HG03135 (cell line): ENCODE results near the gene DOC2A.
A peak's percentile ranks its signal among the peaks of the same experiment; 100 is the strongest.
"Not testable (repeated sequence)": the region's sequence is repeated elsewhere in the genome, so short reads cannot be mapped to it uniquely, and the experiment has no call there.

Source experiments
- ATAC-seq: cut with Tn5 transposase; IDR thresholded peaks from one replicate; pipeline ENCODE4 v1.9.1; 2021; ENCODE audit warnings: mild to moderate bottlenecking, moderate library complexity; ENCODE audit not compliant: unreplicated experiment

DOC2A gene

DNA sequence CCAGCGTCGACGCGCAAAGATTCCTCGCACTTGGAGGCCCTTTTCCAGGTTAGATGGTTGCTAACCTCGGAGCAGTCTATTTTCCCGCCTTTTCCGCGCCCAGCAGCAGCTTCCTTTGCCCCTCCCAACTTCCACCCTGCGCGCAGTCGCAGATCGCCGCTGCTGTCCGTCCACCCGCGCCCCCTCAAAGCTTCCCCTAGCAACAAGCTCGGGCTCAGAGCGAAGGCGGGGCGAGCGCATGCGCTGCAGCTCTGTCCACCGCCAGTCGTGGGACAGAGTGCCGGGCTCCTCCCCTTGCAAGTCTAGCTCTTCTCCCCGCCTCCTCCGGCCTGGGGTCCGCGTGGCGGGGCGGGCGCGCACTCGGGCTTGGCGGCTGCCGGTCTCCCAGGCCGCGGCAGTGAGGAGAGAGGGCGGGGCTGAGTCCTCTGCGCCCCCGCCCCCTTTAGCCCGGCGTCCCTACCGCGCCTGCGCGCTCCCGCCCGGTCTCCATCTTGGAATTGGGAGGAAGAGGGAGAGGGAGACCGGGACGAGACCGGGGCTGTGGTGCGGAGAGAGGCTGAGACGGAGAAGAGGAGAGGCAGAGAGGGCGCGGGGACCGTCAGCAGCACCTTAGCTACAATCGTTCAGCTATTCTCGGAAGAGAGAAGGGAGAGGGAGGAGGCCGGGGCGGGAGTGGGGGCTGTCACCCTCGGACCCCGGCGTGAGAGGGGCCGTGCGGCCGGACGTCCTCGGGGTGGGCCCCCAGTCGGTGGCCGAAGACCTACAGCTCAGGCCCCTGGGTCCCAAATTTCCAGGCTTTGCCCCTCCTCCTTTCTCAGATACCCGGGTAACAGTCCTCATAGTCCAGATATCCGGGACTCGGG lies 37.2 kb downstream of the DOC2A start, which contains the start of gene TAOK2:
TSS of gene TAOK2 (plus strand) at position 485 of the 863 bp plus-strand sequence. CDS start 3,905 bp downstream, outside the sequence.
- ATAC-seq: peak; percentile 96

DNA sequence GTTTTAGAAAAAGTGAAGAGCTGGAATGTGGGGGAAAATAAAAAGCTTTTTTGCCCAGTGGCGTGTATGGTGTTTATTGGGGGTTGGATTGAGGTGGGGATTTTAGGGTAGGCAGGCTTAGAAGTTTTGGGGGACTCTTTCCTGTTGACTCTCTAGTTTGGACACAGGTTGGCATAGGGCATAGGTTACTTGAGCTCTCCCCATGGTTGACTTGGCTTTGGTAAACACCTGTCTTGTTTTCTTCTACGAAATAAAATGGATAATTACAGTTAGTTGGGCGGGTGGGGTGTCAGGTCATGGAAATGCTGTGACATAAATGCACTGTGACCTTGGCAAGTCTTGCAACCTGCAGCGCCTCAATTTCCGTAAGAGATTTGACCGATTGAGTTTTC lies 37.8 kb downstream of the DOC2A start:
- no peak for ATAC-seq

DNA sequence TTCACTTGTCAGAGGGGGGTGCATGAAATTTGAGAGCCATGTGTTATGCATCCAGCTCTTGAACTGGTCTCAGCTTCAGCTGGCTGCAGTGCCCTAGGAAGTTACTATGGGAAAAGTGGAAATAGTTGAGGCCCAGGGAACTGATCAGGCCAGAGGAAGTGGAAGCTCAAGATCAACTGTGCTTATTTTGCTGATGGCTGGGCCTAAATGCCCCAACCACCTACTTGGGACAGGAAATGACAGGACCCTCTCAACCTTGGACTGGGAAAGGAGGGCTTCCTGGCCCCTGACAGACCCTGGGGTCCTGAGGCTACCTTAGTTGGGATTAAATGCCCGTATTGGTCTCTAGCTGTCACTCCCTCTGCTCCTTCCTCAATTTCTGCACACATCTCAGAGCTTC lies 38.3 kb downstream of the DOC2A start:
- no peak for ATAC-seq

DNA sequence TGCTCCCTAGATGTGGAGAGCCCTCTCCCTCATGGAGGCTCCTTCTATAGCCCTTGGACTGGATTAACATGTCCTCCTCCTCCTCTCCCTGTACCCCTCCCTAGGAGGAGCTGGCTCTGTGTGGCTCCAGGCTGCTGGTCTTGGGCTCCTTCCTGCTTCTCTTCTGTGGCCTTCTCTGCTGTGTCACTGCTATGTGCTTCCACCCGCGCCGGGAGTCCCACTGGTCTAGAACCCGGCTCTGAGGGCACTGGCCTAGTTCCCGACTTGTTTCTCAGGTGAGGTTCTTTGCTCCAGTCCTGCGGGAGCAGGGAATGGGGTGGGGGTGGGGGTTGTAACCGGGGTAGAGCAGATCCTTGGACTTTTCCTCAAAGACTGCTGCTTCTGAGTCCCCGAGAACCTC lies 39.5 kb downstream of the DOC2A start:
- ATAC-seq: no peak

DNA sequence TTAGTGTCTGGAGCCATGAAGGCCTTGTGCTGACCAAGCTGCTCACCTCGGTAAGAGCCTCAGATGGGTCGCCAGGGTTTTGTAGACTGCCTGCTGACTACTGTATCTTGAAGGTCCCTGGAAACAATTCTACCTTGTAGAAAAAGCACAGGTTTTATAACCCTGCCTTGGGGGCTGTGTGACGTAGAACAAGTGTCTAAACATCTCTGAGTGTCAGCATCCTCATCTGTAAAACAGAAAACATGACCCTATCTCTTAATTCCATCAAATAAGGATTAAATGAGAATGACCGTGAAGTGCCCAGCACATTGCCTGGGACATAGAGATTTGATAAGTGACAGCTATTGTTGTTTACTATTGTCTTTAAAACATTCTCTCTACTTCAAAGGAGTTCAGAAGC lies 42.6 kb downstream of the DOC2A start:
- ATAC-seq: no peak

DNA sequence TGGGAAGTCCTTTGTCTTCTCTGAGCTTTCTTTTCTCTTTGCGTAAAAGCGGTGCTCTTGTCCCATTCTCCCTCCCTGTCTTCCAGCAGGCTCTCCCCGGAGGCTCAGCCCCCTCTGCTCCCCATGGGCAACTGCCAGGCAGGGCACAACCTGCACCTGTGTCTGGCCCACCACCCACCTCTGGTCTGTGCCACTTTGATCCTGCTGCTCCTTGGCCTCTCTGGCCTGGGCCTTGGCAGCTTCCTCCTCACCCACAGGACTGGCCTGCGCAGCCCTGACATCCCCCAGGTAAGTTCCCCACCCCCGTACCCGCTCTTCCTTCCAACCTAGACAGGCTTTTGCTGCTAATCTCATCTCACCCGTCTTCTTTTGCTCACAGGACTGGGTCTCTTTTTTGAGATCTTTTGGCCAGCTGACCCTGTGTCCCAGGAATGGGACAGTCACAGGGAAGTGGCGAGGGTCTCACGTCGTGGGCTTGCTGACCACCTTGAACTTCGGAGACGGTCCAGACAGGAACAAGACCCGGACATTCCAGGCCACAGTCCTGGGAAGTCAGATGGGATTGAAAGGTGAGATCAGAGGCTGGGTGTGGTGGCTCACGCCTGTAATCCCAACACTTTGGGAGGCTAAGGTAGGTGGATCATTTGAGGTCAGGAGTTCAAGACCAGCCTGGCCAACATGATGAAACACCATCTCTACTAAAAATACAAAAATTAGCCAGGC lies 47.6 kb downstream of the DOC2A start:
- ATAC-seq: no peak

DNA sequence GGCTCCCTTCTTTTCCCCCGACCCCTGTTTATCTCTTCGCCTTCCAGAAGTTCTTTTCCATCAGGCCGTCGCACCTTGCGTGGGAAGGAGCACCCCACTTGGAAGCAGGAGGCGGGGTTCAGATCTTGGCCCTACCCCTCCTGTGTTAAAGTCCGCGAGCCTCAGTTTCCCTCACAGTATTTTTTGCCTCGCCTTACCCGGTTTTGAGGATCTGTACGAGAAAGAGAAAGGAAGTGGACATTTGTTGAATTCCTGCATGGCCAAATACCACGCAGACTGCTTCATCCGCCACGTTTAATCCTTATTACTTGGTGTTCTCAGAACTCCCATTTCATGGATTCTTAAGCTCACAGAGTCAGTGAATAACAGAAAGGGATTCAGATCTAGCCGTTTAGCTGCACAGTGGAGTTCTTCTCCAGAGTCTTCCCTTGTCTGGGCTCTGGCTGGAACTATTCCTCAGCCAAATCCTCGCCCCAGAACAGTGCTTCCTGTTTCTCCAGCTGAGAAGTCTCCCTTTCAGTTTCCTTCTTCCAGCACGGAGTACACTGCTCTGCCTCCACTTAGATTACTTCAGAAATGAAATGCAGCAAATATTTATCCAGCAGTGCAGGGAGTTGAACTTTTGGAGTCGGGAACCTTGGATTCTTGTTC lies 48.4 kb downstream of the DOC2A start:
- ATAC-seq: no peak

DNA sequence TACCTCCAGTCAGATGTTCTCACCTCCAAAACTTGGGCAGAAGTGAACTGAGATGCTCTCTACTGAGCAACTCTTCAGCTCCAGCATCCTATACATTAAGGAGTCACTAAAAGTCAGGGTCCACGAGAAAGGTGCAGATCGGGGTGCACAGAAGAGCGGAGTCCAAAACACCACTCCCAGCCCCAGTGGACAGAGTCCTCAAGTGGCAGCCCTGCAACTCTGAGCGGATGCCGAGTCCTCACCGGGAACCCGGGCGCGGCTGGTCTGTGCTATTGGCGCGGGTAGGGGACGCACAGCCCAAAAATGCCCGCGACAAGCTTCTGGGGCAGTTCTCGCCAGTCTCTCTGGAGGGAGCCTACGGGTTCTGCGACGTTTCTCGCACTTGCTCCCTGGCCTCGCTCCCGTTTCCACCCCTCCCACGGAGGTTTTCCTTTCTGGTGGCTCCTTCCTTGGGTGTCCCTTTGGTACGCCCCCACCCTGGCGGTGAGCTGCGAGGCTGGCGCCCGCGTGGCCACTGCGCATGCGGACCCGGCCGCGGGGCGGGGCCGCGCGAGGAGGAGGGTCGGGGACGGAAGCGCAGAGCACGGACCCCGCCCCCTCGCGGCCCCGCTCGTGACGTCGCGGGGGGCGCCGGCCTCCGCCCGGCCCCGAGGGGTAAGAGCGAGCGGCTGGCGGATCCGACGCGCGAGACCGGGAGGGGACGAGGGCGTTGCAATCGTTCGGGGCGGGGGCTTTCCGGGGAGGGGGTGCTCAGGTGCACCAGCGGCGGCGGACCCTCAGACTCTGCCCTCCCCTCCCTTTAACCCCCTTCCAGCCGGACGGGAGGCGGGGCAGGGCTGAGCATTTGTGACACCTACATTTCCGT lies 49.1 kb downstream of the DOC2A start, which contains the start of gene TMEM219:
TSS of gene TMEM219 (plus strand) at position 601 of the 865 bp plus-strand sequence. CDS start 1,065 bp downstream, outside the sequence.
- ATAC-seq: peak; percentile 85

DNA sequence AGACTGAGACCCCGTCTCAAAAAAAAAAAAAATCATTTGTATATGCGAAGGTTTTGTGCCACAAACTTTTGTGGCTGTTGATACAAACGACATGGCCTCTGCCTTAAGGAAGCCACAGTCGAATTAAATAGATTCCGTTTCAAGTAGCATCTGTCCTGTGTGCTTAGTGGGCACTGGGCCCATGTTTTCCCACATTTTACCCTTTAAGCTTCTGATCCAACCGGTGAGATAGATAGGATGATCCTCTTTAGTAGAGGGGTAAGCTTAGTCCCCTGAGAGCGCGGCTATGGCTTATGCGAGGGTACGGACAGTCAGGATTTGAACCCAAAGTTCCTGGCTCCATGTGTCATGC lies 49.7 kb downstream of the DOC2A start:
- no peak for ATAC-seq

DNA sequence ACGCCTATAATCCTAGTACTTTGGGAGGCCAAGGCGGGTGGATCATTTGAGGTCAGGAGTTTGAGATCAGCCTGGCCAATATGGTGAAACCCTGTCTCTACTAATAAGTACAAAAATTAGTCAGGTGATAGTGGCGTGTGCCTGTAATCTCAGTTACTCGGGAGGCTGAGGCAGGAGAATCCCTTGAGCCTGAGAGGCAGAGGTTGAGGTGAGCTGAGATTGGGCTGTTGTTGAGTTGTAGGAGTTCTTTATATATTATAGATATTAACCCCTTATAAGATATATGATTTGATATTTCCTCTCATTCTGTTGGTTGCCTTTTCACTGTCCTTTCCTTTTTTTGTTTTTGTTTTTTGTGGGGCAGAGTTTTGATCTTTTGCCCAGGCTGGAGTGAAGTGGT lies 51.0 kb downstream of the DOC2A start:
- not testable (repeated sequence) for ATAC-seq

DNA sequence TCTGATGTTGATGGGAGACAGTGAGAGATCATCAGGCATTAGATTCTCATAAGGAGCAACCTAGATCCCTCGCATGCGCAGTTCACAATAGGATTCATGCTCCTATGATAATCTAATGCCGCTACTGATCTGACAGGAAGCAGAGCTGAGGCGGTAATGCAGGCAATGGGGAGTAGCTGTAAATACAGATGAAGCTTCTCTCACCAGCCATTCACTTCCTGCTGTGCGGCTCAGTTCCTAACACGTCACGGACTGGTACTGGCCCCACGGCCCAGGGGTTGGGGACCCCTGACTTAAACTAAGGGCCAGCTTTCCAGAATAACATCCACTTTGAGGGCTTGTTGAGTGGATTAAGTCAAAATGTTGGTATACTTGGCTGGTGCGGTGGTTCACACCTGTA lies 51.5 kb downstream of the DOC2A start:
- no peak for ATAC-seq

DNA sequence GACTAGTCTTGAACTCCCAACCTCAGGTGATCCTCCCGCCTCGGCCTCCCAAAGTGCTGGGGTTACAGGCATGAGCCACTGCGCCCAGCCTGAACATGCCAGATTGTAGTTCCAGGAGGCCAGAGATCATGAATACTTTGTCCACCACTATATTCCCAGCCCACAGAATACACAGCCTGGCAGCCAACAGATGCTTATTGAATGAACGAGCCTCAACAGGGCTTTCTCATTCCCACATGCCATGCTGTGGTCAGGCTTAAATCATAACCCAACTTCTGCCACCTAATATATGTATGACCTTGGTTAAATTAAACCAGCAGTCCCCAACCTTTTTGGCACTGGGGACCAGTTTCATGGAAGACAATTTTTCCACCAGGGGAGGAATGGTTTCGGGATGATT lies 52.1 kb downstream of the DOC2A start:
- no peak for ATAC-seq
